Stimulated activated CD4-positive, alpha-beta T cell treated with anti-CD3 and anti-CD28 coated beads, Interleukin-15, amount 100 ng/mL, for 1 hour (primary cell): Measurements from ENCODE around the gene MBP.
"Not testable (repeated sequence)": the region's sequence is repeated elsewhere in the genome, so short reads cannot be mapped to it uniquely, and the experiment has no call there.

ENCODE experiments used
- DNase-seq, 2 donors: peaks; one replicate each; pipeline ENCODE4 v3.0.0-alpha.2; 2020; ENCODE audit warnings: low read depth in 1 of 2, low spot score in 1 of 2

Gene MBP

GRCh38 chr18:77025831-77026363 lies 106.7 kb downstream of the MBP start:
- no peak for DNase-seq

DNA sequence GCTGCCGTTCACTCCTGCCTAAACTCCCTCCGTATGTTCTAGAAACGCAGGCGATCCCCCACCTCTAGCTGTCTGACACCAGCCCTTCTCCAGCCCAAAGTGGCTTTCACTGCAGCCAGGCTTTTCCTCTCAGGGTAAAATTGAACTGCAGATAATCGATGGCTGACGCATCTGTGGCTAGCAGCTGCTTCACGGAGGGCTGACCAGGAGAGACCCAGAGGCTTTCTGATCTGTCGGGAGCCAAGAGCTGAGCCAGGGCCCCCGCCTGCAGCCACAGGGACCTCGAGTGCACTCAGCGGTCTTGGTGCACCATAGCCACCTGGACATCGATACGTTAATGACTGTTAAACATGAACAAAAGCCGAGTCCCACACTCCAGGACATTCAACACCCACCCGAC lies 107.5 kb downstream of the MBP start:
- no peak for DNase-seq

DNA sequence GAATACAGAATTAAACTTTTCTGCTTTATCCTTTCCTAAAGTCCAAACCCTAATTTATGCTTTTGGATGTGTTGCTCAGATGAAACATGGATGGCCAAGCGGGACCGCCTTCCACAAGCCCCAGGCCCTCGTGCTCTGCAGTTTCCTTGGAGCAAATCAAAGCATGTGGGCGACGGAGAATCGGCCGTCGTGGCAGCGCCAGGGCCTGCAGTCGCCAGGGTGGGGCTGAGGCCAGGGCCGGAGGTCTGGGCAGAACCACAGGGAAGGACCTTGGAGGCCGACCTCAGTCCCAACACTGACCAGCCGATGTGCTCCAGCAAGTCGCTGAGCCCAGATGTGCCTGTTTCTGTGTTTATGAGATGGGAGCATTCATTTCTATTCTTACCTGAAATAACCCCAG lies 108.1 kb downstream of the MBP start:
- DNase-seq: no peak

- DNase-seq: no peak
Measured at GRCh38 chr18:77023102-77023782, 109.3 kb downstream of the MBP start.

- DNase-seq: no peak
Measured at GRCh38 chr18:77022556-77022955, 110.0 kb downstream of the MBP start.

DNA sequence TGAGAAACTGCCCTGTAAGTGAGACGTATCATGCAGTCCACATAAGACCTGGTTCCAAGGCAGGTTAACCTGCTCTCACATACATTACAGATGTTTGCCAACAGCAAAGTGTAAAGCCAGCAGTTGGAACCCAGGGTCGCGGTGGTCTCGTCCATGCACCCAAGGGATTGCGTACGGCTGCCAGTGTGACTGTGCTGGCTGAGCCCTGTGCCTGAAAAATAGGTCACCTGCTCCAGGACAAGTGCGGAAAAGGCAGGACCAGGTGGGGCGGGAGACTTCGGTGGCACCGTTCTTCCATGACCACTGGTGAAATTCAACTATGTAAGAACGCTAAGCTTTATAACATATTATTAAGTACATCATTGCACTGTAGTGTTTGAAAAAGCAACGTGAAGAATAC lies 110.5 kb downstream of the MBP start:
- DNase-seq: no peak

DNA sequence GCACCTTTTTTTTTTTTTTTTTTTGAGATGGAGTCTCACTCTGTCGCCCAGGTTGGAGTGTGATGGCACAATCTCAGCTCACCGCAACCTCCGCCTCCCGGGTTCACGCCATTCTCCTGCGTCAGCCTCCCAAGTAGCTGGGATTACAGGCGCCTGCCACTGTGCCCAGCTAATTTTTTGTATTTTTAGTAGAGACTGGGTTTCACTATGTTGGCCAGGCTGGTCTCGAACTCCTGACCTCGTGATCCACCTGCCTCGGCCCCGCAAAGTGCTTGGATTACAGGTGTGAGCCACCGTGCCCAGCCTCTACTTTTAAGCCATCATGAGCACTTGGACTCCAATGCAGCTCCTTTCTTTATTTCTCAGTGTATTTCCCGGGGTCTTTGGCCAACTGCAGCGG lies 111.1 kb downstream of the MBP start:
- DNase-seq: not testable (repeated sequence)

DNA sequence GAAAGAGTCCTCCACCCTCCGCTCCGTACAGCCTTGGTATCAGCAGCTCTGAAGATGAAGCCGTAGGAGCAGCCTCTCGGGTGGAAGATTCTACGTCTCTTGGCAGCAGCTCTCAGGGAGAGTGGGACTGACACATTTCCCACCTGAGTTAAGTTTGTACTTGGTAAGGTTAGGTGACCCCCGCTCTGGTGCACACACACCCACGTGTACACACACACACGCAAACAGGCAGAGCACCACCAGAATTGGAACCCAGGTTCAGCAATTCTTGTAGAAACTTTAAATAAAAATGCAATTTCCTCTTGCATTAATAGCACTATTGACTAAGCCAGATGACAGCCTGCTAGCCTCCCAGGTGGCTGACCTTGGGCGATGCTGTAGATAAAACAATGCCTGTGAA lies 111.5 kb downstream of the MBP start:
- no peak for DNase-seq

DNA sequence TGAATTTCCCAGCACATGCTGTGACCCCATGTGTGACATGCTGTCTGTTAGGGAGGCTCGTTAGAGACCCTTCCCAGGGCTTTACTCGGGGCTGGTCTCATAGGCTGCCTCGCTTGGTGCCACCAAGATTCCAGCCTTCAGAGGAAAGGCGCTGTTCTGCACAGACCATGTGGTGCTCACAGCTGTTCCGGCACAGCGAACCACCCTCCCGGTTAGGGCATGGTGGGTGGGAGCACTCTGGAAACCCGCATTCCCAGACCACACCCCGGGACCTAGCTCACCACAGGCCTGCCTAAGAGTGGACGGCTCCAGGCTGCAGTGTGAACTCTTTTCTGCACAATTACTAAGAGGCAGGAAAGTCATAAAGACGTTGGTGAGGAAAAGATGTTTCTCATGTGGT lies 112.0 kb downstream of the MBP start:
- DNase-seq: no peak

DNA sequence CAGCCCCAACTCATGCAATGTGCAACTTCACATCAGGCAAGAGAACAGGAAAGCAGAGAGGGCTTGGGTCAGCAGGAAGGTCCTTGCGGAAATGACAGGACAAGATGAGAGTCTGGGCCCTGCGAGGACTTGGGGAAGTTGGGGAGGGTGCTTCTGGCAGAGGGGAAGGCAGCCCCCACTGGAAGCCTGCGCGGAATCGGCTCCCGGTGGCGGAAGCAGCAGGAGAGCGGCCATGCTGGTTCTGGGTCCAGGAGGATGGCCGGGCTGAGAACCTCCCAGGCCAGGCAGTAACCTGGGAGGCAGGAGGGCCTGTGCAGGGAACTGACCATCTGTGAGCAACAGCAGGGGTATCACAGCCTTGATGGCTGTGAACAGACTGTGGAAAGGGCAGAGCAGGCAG lies 112.9 kb downstream of the MBP start:
- no peak for DNase-seq

DNA sequence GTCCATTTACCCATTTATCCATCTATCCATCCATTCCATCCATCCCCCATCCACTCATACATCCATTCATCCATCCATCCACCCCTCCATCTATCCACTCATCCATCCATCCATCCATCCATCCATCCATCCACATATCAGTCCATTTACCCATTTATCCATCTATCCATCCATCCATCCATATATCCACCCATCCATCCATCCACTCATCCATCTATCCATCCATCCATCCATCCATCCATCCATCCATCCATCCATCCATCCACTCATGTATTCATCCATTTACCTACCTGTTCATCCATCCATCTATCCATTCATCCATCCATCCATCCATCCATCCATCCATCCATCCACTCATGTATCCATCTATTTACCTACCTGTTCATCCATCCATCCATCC lies 113.9 kb downstream of the MBP start:
- not testable (repeated sequence) for DNase-seq

DNA sequence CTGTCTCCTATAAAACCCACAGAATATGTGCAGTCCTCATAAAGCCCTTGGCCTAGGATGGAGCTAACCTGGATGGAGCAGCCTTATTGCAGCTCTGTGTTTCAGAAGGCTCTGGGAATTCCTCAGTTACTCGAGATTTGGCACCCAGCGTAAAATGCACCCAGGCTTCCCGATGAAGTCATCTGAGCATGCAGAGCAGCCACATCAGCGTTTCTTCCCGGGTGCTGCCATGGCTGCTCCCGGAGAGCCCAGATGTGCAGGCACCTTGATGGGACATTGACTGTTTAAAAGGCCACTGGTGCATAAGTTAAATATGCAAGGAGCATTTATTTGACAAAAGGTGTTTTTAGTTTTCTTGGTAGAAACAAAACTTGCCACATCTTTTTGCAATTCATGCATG lies 115.2 kb downstream of the MBP start:
- no peak for DNase-seq

DNA sequence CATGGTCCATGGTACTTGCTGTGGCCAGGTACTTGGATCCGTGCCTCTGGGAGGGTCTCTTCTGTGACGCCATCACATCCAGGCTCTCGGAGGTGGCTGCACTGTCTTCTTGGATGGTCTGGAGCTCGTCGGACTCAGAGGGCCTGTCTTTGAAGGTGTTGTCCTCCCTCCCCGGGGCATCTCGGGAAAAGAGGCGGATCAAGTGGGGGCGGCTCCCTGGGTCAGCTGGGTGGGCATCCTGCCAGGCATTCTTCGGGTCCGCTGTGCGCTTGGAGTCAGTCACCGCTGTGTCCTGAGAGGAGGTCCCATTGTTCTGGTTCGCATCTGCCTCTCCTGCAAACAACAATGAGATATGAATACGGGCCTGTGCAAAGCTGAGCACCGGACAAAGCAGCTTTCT lies 115.6 kb downstream of the MBP start:
- DNase-seq: no peak

DNA sequence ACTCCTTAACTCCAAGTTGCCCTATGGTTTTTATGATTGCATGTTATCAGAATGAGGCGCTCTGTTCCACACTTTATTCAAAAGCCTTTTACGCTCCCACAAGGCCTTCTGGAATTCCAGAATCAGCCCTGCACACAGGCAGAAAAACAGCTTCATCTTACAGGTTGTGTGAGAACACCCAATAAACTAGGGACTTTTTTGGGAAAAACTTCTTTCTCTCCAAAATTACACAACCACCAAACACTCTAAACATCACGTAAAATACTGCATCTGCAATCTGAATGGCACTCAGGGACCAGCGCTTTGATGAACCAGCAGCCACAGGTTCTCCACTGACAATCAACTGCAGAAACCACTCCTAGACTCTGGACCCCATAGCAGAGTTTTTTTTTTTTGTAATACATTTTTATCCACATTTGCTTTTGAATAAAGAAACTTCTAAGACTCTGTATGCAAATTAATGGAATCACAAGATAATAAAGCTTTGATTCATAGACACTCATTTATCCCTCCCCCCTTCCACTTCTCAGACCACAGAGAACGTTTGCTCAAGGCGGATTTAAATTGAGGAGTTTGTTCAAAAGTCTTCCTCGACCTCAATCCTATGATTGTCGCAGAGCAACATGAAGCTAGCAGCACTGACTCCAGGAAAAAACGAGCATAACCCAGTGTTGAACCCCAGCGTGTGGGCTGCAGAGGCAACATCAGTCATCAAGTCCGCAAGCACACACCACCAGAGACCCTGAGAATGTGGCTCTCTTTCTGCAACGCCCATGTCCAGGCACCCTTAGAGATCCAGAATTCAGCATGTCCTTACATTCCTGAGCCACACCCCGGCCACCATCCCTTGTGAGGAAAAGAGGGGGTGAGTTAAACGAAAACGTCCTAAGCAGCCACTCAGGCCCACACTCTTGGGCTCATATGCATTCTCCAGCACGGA lies 116.5 kb downstream of the MBP start:
- no peak for DNase-seq

DNA sequence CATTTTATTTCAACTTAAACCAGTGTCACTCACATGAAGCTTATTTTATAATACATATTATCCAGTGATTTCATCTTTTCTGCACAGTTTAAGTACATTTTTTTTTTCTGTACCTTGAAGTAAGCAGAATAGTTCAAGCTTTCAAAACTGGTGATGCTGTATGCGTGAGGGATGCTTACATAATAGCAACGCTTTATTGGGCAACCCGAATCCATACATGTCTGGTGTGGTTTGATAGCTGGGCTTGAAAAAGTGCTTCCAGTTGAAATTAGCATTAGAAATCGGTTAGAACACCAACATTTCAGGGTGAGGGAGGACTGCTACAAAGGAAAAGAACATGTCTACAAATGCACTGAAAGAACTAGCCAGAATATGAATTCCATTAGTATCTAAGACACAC lies 117.4 kb downstream of the MBP start:
- no peak for DNase-seq

GRCh38 chr18:77014538-77014937 lies 118.0 kb downstream of the MBP start:
- DNase-seq: no peak

DNA sequence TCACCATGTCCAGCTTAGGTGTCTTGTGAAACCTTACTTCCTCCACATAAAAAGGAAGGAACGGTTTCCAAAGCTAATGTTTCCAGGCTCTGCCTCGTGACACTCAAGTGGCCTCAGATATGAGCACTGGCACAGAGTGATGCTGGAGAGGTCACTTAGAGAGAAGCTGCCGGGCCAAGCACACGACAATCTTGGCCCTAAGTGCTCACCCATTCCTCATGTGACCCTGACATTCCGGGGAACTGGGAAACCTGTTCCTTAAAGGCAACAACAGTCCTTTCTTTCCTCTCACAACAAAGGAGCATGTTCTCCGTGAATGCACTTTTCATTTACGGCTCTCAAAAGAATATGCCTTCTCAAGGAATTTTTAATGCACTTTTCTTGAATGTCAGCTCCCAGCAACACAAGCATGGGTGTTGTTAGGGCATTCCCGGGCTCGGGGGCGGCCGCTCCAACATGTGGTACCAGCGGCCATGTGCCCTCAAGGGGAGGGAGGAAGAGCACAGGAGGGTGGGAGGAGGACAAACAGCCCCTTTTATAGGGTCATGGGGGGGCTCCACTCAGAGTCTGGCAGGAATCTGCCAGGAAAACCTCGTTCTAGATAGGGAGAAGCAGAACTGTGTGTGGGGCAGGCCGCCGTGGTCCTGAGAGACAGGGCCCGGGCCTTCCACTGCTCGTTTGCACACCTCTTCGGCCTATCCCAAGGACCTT lies 118.6 kb downstream of the MBP start:
- no peak for DNase-seq

DNA sequence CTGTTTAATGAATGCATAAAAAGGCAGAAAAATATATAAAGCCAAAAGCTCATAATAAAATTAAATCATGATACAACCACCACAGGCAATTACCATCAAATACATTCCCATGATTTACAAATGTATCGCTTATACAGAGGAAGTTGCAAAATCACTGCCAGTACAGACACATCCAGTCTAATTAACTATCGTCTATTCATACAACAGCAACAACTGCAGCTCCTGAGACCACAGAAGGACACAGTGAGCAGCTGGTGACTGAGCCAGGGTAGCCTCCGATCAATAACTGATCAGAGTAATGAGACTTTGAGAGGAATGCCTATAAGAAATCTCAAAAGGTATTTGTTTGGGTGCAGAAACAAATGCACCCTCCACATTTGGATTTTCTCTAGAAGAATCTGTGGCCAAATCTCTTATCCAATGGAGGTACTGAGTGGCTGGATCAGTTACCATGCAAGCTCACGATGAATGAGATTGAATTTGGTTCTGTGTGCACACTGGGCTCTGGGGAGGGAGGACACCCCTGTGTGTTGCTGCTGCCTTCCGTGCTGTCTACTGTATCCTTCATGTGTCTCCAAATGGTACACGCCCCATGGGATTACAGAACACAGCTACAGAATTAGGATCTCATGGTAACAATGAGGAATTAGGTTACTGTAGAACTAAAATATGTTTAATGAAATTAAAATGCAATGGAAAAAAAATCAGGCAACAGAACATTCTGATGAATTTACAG lies 119.6 kb downstream of the MBP start:
- DNase-seq: no peak

- no peak for DNase-seq
Measured at GRCh38 chr18:77012120-77012519, 120.5 kb downstream of the MBP start.

GRCh38 chr18:77009675-77010074 lies 122.9 kb downstream of the MBP start:
- no peak for DNase-seq
